Measurements from ENCODE around the gene CDC14B.

CDC14B gene

DNA sequence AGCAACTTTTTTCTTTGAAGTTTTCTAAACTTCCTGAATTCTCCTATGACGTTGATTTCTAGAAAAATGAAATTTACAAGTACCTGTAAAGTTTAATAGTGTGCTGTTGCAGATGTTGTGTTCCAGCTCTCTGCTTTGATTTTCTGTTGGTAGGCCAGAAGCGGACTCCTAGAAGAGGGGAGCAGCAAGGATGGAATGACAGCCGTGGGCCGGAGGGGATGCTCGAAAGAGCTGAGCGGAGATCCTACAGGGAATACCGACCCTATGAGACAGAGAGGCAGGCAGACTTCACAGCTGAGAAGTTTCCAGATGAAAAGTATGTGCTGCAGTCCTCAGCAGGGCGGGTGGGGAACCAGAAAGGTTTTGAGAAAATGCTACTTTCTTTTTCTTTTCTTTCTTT lies 161.4 kb downstream of the CDC14B start:
- TF ChIP-seq EZH2phosphoT487 (conservative IDR thresholded peaks at IDR 0.05; ENCODE audit: low read length) = no peak
- TF ChIP-seq, protein P1, sequence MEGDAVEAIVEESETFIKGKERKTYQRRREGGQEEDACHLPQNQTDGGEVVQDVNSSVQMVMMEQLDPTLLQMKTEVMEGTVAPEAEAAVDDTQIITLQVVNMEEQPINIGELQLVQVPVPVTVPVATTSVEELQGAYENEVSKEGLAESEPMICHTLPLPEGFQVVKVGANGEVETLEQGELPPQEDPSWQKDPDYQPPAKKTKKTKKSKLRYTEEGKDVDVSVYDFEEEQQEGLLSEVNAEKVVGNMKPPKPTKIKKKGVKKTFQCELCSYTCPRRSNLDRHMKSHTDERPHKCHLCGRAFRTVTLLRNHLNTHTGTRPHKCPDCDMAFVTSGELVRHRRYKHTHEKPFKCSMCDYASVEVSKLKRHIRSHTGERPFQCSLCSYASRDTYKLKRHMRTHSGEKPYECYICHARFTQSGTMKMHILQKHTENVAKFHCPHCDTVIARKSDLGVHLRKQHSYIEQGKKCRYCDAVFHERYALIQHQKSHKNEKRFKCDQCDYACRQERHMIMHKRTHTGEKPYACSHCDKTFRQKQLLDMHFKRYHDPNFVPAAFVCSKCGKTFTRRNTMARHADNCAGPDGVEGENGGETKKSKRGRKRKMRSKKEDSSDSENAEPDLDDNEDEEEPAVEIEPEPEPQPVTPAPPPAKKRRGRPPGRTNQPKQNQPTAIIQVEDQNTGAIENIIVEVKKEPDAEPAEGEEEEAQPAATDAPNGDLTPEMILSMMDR (IDR thresholded peaks at IDR 0.05; ENCODE audit: insufficient read depth, low read length, poor library complexity, severe bottlenecking) = no peak
- Histone ChIP-seq H3K9me2 (replicated peaks; ENCODE audit: insufficient read depth, low read length) (no peaks in the 10 kb centered on the region), H3K27ac (ENCODE audit: low read depth, low read length) (no peak overlapping the region), H3K9ac (ENCODE audit: low read length) (no peak overlapping the region), H2AFZ (ENCODE audit: low read depth, low read length, severe bottlenecking) (no peak overlapping the region), H3K27me3 (ENCODE audit: low read length) (no peaks in the 10 kb centered on the region), H3K79me2 (ENCODE audit: insufficient read depth, low read length) (no peaks in the 10 kb centered on the region), H3K4me3 (ENCODE audit: insufficient read depth, low read length, poor library complexity, severe bottlenecking) (no peak overlapping the region), H3K36me3 (ENCODE audit: low read length) (no peaks in the 10 kb centered on the region), H3F3A (ENCODE audit: insufficient read depth) (no peaks in the 10 kb centered on the region), H3K9me3 (ENCODE audit: insufficient read depth, low read length) (no peaks in the 10 kb centered on the region), H3K4me2 (ENCODE audit: low read depth, low read length, poor library complexity, severe bottlenecking) (no peak overlapping the region), H4K20me1 (ENCODE audit: low read depth, low read length) (no peaks in the 10 kb centered on the region)

DNA sequence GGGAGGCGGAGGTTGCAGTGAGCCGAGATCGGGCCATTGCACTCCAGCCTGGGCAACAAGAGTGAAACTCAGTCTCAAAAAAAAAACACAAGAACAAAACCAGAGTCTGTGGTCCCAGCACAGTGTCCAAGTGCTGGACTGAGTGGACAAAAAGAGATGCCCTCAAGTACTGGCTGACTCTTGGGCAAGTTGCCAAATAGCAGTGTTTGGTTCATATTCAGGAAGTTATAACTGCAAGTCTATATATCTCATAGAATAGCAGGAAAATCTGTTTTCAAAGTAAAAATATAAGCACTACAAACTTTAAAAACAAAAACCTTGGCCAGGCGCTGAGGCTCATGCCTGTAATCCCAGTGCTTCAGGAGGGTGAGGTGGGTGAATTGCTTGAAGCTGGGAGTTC lies 162.4 kb downstream of the CDC14B start:
- Histone ChIP-seq H3K27ac (ENCODE audit: low read depth, low read length) (no peak overlapping the region), H2AFZ (ENCODE audit: low read depth, low read length, severe bottlenecking) (no peak overlapping the region), H3K9ac (ENCODE audit: low read length) (no peak overlapping the region), H4K20me1 (ENCODE audit: low read depth, low read length) (no peaks in the 10 kb centered on the region), H3K4me3 (ENCODE audit: insufficient read depth, low read length, poor library complexity, severe bottlenecking) (no peak overlapping the region), H3K4me2 (ENCODE audit: low read depth, low read length, poor library complexity, severe bottlenecking) (no peak overlapping the region), H3K9me3 (ENCODE audit: insufficient read depth, low read length) (no peaks in the 10 kb centered on the region), H3K36me3 (ENCODE audit: low read length) (no peaks in the 10 kb centered on the region), H3K27me3 (ENCODE audit: low read length) (no peaks in the 10 kb centered on the region), H3F3A (ENCODE audit: insufficient read depth) (0 out of 2 replicates have a peak, but pooled peaks cover 2% of the 10 kb centered on the region), H3K79me2 (ENCODE audit: insufficient read depth, low read length) (no peaks in the 10 kb centered on the region), H3K9me2 (replicated peaks; ENCODE audit: insufficient read depth, low read length) (no peaks in the 10 kb centered on the region)
- no peak for TF ChIP-seq EZH2phosphoT487 (conservative IDR thresholded peaks at IDR 0.05; ENCODE audit: low read length)
- TF ChIP-seq, protein P1 (IDR thresholded peaks at IDR 0.05; ENCODE audit: insufficient read depth, low read length, poor library complexity, severe bottlenecking) = no peak

DNA sequence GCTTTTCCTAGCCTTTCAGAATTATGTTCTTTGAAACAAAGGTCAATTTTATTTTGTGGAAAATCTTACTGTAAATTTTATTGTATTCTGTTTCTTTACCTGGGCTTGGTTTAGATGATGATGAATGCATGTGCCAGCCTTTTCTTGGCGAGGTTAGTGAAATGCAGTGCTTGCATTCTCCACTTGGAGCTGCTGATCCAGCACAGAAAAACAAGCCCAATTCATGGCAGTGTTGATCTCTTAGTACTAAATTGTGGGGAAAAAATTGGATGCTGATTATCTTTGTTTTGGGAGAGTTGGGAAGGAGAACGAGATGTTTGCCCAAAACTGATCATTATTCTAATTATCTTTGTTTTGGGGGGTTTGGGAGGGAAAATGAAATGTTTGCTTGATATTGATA lies 166.0 kb downstream of the CDC14B start:
- Histone ChIP-seq H3F3A (ENCODE audit: insufficient read depth) (0 out of 2 replicates have a peak, but pooled peaks cover 8% of the 10 kb centered on the region), H4K20me1 (ENCODE audit: low read depth, low read length) (no peaks in the 10 kb centered on the region), H3K27me3 (ENCODE audit: low read length) (no peaks in the 10 kb centered on the region), H3K4me2 (ENCODE audit: low read depth, low read length, poor library complexity, severe bottlenecking) (no peak overlapping the region), H2AFZ (ENCODE audit: low read depth, low read length, severe bottlenecking) (no peak overlapping the region), H3K27ac (ENCODE audit: low read depth, low read length) (no peak overlapping the region), H3K79me2 (ENCODE audit: insufficient read depth, low read length) (no peaks in the 10 kb centered on the region), H3K9ac (ENCODE audit: low read length) (no peak overlapping the region), H3K9me2 (replicated peaks; ENCODE audit: insufficient read depth, low read length) (no peaks in the 10 kb centered on the region), H3K36me3 (ENCODE audit: low read length) (no peaks in the 10 kb centered on the region), H3K9me3 (ENCODE audit: insufficient read depth, low read length) (no peaks in the 10 kb centered on the region), H3K4me3 (ENCODE audit: insufficient read depth, low read length, poor library complexity, severe bottlenecking) (no peak overlapping the region)
- TF ChIP-seq, protein P1 (IDR thresholded peaks at IDR 0.05; ENCODE audit: insufficient read depth, low read length, poor library complexity, severe bottlenecking) = no peak
- no peak for TF ChIP-seq EZH2phosphoT487 (conservative IDR thresholded peaks at IDR 0.05; ENCODE audit: low read length)
